SIG-M5 (cell line): ENCODE measurements around the gene ERAL1.
"Not testable (repeated sequence)": the region's sequence is repeated elsewhere in the genome, so short reads cannot be mapped to it uniquely, and the experiment has no call there.

ENCODE experiments used
- DNase-seq: peaks from one replicate; lab custom pipeline; 2025; lab: John Stamatoyannopoulos, UW

The ERAL1 gene

DNA sequence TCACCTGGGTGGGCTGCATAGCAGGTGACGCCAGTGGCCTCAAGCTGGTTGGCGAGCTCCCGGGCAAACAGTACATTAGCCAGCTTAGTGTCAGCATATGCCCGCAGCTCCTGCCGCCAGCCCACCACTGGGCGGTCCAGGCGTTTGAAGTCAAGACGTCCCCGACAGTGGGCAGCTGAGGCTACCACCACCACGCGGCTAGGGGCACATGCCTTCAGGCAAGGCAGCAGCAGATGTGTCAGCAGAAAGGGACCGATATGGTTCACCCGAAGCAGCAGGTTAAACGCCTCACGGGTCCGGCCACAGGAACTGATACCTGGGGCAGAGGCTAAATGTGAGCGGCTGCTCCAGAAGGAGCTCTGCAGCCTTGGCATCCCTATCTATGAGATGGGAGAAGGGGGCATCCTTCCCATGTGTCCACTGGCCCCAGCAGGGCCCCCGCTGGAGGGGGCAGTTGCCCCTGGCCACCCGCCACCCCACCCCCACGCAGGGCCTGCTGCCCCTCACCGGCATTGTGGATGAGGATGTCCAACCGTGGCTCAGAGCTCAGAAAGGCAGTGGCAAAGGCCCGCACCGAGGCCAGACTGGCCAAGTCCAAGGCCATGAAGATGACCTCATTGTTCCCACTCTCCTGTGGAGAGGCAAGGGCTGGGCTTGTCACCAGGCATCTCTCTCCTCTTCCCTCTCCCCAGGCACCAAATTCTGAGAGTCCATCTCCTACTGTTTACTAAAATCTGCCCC lies 46.3 kb downstream of the ERAL1 start:
- DNase-seq = no peak

DNA sequence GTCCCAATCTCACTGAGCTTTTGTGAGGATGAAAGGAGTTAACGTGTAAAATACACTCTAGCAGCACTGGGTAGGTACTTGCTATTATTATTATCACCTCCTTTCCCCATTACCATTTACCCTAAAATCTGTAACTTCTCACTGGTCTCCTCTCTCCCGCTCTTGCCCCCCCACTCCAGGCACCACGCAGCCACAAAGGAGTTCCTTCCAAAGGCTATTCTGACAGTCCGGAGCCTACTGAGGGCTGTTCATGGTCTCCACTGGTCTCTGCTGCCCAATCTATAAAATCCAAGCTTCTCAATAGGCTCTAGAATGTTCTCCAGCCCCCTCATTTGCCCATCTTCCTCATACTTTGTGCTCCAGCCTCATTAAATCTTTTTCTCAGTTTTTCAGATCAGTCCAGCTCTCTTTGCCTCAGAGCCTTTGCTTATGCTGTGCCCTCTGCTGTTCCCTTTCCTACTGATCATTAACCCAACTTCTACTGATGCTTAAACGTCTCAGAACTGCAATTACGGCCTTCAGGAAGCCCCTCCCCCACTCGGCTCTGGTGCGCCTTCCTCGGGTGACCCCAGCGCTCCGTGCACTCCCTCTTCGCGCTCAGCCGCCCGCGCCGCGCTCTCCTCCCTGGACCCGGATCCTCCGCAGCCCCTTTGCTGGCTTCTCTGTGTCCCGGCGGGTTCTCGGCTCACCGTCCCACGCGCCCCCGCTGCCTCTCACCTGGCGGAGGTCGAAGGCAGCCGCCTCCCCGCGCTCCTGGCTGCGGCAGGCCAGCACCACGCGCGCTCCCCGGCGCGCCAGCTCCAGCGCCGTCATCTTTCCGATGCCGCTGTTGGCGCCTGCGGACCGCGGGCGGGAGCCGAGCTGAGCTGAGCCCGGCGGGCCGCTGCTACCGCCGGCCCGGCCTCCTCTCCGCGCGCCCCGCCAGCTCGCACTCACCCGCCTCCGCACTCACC lies 47.3 kb downstream of the ERAL1 start:
- DNase-seq = no peak

DNA sequence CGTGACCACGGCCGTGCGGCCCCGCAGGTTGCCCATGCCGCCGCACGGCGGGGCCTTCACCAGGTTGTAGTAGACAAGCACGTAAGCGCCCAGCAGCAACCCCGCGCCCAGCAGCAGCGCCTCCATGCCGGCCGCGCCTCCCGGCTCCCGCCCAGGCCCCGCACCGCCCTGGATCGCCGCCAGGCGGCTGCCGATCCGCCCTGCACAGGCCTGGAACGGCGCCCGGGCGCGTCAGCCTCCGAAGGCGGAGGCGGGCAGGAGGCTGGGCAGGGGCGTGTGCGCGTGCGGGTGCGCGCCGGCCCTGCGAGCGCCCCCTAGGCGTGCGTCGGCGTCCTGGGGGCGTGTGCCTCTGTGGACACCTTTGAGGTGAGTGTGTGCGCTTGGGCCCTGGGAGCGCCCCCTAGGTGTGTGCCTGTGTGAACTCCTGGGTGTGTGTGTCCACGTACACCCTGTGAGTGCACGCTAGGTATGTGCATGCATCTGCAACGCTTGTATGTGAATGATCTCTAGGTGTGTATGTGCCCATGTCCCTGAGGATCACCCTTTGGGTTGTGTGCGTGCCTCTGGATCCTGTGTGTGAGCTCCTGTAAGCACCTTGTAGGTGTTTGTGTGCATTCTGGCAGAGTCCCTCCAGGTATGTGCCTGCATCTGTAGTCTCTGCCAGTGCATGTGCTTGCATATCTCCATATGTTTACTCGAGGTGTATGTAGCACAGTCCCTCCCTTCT lies 48.2 kb downstream of the ERAL1 start, which contains the start of gene DHRS13:
DHRS13 (minus strand) TSS at position 261 of the 727 bp plus-strand sequence; CDS start at position 126, 135 bp downstream.
- DNase-seq = no peak

DNA sequence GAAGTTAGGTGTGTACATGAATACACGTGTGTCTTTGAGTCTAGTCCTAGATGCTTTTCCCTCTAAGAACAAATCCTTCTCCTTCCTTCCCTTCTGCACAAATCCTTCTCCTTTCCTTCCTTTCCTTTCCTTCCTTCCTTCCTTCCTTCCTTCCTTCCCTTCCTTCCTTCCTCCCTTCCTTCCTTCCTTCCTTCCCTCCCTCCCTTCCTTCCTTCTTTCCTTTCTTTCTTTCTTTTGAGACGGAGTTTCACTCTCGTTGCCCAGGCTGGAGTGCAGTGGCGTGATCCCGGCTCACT lies 48.7 kb downstream of the ERAL1 start:
- not testable (repeated sequence) for DNase-seq

DNA sequence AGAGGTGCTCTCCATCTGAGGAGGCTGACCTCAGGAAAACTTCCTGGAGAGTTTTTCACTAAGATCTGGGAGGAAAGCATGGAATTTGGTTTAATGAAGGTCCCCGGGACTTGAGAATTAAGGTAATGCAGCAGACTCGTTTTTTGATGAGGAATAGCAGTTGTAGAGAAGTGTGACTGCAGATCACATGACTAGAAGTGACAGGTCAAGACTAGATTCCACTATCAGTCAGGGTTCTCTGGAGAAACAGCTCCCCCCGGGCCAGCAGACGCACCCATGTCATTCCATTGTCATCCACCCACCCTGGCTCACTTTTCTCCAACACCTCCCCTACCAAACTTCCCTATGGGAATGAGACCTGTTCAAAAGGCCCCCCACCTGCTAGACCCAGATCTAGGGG lies 50.0 kb downstream of the ERAL1 start:
- no peak for DNase-seq

DNA sequence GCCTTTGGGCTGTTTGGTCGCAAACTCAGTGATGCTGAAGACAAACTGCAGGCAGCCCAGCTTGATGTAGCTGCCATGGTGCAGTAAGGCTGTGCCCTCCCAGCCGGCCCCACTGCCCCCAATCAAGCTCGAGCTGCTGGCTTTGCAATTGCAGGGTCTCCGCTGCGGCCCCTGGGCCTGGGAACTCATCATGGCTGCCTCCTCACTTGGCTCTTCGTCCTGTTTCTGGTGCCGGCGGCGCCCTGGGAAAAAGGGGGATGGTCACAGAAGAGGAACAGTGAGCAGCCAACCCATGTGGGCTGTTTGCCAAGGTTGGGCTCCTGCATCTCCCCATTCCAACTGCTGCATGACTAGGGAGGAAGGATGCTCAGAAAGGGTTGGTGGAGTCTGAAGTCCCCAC lies 51.5 kb downstream of the ERAL1 start:
- no peak for DNase-seq

DNA sequence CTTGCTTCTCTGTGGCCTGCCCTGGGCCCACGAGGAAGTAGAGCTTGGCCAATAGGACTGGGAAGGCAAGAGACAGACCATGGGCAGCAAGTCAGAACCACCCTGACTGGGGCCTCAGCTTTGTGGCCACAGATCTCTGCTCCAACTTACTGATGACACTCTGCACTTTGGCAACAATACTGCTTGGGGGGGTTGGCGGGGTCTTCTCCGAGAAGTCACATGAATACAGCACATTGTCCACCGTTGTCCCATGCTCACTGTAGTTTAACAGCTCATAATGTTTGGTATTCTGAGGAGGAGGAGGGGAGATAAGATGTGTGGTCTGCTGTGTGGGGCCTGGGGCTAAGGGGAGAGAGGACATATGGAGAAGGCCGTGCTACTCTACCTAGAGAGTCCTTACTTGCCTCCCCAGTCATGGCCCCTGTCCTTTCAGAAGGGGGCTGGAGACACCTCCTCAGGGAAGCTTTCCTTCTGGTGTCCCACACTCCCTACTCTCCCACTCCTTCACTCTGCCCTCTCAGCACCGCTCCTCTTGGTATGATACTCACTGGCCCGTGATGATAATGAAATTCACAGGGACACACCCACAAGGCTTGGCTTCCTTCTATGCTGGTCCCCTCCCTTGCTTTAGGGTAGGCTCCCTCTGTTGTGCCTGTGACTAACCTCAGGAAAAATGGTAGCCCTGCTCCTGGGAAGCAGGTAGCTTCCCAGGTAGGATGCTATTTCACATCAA lies 52.1 kb downstream of the ERAL1 start:
- no peak for DNase-seq

DNA sequence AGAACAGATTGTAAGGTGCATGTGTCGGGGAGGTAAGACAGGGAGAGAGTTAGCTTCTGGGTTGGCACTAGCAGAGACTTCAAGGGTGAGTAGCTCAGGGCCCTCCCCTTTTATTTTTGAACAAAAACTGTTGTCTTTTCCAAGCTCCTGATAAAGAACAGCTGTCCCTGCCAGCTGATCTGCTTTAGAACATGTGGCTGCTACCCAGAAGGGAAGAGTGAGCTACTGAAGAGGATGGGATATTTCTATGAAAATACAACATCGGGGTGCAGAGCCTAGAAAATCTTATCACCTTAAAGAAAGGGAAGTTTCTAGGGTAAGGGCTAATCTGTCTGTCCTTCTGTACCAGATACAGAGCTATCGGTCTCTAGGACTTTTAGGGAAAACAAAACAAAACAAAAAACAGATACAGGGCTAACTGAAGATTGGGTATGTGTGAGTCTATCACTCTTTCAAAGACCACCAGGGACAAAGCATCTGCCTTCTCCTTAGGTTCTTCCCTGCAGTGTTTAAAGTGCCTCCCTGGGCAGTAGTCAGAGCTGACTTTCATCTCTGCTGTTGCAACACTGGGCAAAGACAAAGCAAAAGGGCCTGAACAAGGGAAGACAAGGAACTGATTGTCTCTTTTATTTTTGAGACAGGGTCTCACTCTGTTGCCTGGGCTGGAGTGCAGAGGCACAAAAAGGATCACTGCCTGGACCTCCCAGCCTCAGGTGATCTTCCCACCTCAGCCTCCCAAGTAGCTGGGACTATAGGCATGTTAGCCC lies 53.1 kb downstream of the ERAL1 start:
- no peak for DNase-seq

DNA sequence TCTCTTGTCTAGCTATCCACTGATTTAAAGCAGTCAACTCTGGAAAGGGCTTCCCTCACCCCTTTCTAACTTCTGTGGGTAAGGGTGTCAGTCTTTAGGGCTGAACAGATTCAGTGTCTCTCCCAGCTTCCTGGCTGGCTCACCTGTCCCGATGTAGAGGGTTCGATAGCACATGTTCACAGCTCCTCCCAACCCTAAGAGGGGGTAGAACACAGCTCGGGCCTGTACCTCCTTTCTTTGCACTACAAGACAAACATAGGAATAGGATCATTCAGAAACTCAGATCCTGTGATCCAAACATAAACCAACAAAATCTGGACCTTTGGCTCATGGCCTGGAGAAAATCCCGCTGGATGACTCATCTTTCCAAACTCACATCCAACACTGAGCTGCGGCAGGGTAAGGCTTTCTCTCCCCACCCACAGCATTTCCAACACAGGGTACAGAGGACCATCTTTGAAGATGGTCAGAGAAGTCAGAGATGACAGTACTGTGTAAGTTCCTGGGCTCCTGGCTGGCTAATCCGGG lies 53.9 kb downstream of the ERAL1 start:
- DNase-seq = no peak

DNA sequence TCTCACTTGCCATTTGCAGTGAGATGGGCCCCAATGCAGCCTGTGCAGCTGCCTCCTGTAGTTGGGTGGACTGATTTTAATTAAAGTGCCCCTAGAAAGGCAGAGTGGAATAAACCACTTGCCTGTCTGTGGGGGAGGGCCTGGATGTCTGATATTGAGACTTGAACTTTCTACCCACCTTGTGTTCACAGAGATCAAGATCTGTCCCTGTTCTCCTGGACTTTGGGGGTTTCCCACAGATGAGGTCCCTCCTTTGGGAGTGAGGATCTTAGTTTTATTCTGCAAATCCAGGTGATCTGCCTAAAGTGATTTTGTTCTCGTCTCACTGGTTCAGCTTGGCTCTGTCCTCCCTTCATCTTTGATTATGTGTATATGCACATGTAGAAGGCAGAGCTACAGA lies 55.7 kb downstream of the ERAL1 start:
- DNase-seq = no peak
